HG02870 (cell line): ENCODE results near the gene SLC36A3.
"Not testable (repeated sequence)": the region's sequence is repeated elsewhere in the genome, so short reads cannot be mapped to it uniquely, and the experiment has no call there.

Source experiments
- ATAC-seq: cut with Tn5 transposase; IDR thresholded peaks from one replicate; pipeline ENCODE4 v1.9.1; 2021; ENCODE audit warnings: mild to moderate bottlenecking, moderate library complexity; ENCODE audit not compliant: unreplicated experiment

SLC36A3 gene

GRCh38 chr5:151262532-151262931, 41.0 kb downstream of the SLC36A3 start:
- ATAC-seq: no peak

GRCh38 chr5:151259931-151260330, 43.6 kb downstream of the SLC36A3 start:
- ATAC-seq: no peak

- ATAC-seq: no peak
Observed at GRCh38 chr5:151258816-151259215, 44.8 kb downstream of the SLC36A3 start.

GRCh38 chr5:151258201-151258611, 45.4 kb downstream of the SLC36A3 start:
- no peak for ATAC-seq

- ATAC-seq: peak; percentile 30
Observed at GRCh38 chr5:151257731-151258181, 45.8 kb downstream of the SLC36A3 start.

GRCh38 chr5:151255621-151256286, 47.8 kb downstream of the SLC36A3 start:
- ATAC-seq: peak; percentile 47

GRCh38 chr5:151254990-151255389, 48.6 kb downstream of the SLC36A3 start:
- not testable (repeated sequence) for ATAC-seq

- ATAC-seq: no peak
Observed at GRCh38 chr5:151254556-151254955, 49.0 kb downstream of the SLC36A3 start.

GRCh38 chr5:151253605-151253950, 50.0 kb downstream of the SLC36A3 start:
- ATAC-seq: no peak

- peak; percentile 71 for ATAC-seq
Observed at GRCh38 chr5:151252762-151253604, 50.6 kb downstream of the SLC36A3 start, which contains the start of gene GM2A. Gene GM2A, plus strand, starts transcription at chr5:151253185. Its CDS starts 32 bp downstream, at chr5:151253217.

GRCh38 chr5:151251621-151252020, 51.9 kb downstream of the SLC36A3 start:
- no peak for ATAC-seq

- ATAC-seq: no peak
Observed at GRCh38 chr5:151251001-151251551, 52.5 kb downstream of the SLC36A3 start.

GRCh38 chr5:151250346-151251000, 53.1 kb downstream of the SLC36A3 start:
- no peak for ATAC-seq

- no peak for ATAC-seq
Observed at GRCh38 chr5:151249281-151249680, 54.3 kb downstream of the SLC36A3 start.

- no peak for ATAC-seq
Observed at GRCh38 chr5:151248651-151249050, 54.9 kb downstream of the SLC36A3 start.

GRCh38 chr5:151245680-151246219, 57.8 kb downstream of the SLC36A3 start:
- no peak for ATAC-seq

GRCh38 chr5:151244206-151244605, 59.4 kb downstream of the SLC36A3 start:
- ATAC-seq: no peak

- no peak for ATAC-seq
Observed at GRCh38 chr5:151243564-151243963, 60.0 kb downstream of the SLC36A3 start.

- ATAC-seq: no peak
Observed at GRCh38 chr5:151243127-151243526, 60.4 kb downstream of the SLC36A3 start.

GRCh38 chr5:151240924-151241635, 62.5 kb downstream of the SLC36A3 start:
- ATAC-seq: no peak
